ENCODE results near the gene NAXE.

Gene NAXE

DNA sequence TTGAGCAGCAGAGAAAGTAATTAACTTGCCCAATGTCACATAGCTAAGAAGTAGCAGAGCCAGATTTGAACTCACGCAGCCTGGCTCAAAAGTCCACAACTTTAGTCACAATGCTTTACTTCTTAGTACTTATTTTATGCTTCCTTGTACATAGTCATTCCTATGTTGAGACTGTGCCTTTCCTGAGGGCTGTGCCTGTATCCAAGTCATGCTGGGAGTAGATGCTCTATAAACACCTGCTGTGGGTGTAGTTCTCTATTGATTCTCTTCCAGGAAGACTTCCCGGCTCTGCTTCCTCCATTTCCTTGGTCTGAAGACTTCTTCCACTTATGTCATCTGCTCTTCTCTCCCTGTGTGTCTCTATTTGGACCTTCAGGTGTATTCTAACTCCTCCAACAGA, 35.9 kb upstream of the NAXE start:
- H3K4me3 ChIP-seq (ENCODE audit: low read depth, low read length) = no peak overlapping the region
- TF ChIP-seq, protein P1, sequence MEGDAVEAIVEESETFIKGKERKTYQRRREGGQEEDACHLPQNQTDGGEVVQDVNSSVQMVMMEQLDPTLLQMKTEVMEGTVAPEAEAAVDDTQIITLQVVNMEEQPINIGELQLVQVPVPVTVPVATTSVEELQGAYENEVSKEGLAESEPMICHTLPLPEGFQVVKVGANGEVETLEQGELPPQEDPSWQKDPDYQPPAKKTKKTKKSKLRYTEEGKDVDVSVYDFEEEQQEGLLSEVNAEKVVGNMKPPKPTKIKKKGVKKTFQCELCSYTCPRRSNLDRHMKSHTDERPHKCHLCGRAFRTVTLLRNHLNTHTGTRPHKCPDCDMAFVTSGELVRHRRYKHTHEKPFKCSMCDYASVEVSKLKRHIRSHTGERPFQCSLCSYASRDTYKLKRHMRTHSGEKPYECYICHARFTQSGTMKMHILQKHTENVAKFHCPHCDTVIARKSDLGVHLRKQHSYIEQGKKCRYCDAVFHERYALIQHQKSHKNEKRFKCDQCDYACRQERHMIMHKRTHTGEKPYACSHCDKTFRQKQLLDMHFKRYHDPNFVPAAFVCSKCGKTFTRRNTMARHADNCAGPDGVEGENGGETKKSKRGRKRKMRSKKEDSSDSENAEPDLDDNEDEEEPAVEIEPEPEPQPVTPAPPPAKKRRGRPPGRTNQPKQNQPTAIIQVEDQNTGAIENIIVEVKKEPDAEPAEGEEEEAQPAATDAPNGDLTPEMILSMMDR (IDR thresholded peaks at IDR 0.05; ENCODE audit: low read depth, low read length) = no peak

DNA sequence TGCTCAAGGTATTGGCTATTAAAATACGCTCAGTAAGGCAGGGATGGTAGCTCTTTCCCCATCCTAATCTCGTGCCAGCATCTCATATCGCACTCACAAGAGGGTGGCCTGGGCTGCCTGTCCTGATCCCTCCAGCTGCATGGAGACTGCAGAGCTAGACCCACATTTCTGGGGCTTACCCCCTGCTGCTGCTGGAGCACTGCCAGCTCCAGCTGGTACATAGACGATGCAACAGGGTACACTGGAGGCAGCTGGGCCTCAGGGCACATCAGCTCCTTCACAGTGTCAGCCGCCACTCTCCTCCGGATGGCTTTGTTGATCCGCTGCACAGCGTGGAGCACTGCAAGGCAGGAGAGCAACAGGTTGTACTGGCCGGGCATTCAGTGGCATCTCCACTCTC, 35.2 kb upstream of the NAXE start:
- no peak overlapping the region for H3K4me3 ChIP-seq (ENCODE audit: low read depth, low read length)
- TF ChIP-seq, protein P1 (IDR thresholded peaks at IDR 0.05; ENCODE audit: low read depth, low read length) = no peak

DNA sequence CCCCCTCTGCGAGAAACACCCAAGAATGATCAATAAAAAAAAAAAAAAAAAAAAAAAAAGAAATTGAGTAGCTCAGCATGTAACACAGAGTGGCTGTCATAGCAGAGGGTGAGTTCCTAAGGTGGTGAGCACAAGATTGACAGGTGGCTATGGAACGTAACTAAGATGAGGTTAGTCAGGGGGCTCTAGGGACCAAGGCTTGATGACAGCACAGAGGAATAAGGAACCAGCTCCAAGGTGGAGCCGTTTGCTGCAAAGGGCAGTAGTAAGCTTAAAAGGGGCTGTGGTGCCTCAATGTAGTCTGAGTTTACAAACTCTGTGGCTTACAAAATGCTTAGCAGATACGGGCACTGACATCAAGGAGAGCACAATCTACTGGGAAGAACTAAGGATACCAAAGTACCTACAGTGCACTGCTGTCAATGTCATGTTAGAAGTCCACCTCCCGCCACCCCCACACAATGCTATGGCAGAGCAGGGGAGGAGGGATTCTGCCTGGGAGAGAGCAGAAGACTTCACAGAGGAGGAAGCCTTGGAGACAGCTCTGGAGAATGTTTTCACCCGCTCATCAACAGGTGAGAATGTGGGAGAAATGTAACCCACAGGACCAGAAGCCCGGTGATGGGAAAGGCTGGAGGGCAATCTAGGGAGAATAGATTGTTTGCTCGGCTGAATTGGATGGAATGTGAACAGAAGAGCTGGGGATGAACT, 32.3 kb upstream of the NAXE start:
- TF ChIP-seq, protein P1 (IDR thresholded peaks at IDR 0.05; ENCODE audit: low read depth, low read length) = no peak
- no peak overlapping the region for H3K4me3 ChIP-seq (ENCODE audit: low read depth, low read length)

DNA sequence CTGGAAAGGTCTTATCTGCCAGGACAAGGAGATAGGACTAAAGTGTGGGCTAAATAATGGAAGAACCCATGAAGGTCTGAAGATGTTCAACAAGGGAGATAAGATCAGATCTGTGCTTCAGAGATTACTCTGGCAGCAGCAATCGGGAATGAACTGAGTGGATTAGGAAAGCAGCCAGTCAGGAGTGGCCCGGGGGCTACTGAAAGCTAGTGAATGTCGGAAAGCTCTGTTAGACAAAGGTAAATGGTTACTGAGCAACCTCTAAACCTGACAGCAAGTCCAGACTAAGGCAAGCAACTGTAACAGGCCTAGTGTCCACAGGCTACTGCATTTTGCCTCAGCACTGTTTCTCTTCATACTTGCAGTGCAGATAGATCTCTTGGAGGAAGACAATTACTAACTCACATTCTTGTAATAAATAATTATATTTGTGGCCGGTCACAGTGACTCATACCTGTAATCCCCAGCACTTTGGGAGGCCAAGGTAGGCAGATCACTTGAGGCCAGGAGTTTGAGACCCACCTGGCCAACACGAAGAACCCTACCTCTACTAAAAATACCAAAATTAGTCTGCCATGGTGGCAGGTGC, 31.7 kb upstream of the NAXE start:
- H3K4me3 ChIP-seq (ENCODE audit: low read depth, low read length) = no peak overlapping the region
- TF ChIP-seq, protein P1 (IDR thresholded peaks at IDR 0.05; ENCODE audit: low read depth, low read length) = no peak

DNA sequence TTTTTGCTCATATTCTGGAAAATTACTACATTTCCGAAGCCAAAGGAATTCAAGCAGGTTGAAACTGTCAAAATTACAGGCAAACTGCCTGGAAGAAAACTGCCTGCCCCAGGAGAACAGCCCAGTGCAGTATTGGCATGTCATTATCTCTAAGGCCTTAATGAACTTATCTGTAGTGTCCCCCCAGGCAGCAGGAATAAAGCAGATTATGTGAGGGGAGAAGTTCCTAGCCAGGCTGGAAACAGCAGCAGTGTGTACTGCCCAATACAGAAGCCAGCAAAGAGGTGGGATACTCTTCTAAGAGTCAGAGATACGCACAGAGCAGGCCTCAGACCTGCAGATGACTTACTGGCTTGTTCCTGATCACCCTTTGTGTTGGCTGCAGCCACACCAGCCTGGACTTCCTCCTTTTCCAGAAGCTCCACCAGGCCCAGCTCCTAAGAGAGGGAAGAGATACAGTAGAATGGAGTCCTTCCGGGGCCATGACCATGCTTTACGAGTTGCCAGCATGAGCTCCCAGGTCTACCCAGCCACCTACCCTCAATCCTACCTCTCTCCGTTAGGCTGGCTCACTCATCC, 30.9 kb upstream of the NAXE start:
- TF ChIP-seq, protein P1 (IDR thresholded peaks at IDR 0.05; ENCODE audit: low read depth, low read length) = no peak

DNA sequence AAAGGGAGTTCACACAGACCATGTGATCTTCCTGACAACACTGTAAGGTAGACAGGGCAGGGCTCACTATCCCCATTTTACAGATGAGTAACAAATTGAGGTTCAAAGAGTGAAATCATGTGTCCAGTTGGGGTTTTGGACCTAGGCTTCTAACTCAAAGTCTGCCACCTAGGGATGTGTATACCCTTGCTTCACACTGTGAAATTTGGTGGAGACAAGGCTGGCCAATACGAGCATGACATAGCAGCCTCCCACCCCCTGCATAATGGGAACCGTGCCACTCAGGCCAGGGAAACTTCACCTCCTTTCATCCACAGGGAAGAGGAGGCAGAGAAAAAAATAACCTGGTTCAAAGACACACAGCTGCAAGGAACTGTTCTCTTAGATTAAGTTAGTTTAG, 26.1 kb upstream of the NAXE start:
- no peak overlapping the region for H3K4me3 ChIP-seq (ENCODE audit: low read depth, low read length)
- TF ChIP-seq, protein P1 (IDR thresholded peaks at IDR 0.05; ENCODE audit: low read depth, low read length) = no peak

More for the DNA sequence above, 30.9 kb upstream of the NAXE start:
- H3K4me3 ChIP-seq (ENCODE audit: low read depth, low read length) = no peak overlapping the region

DNA sequence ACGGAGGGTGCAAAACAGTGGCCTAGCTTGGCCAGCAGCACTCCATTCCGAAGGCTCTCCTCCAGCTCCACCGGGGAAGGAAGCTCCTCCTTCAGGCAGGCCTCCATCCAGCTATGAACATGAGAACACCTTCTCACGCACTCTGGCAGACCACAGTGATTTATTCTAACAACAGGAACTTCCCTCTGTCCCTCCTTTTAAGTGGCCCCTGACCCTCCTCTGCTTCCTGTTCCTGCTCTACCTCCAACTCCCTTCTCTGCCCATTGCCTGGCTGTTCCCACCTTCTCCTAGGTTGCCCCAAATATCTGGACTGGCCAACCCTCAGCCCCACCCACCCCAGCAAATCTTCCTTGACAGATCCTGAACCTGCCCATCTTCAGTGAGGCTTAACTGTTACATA, 25.1 kb upstream of the NAXE start:
- TF ChIP-seq, protein P1 (IDR thresholded peaks at IDR 0.05; ENCODE audit: low read depth, low read length) = no peak
- H3K4me3 ChIP-seq (ENCODE audit: low read depth, low read length) = no peak overlapping the region

All from WI38 (cell line).